Calu3 (cell line): Measurements from ENCODE around the gene TBC1D8. TPM values are rescaled to one million over a fixed set of nuclear protein-coding genes. Genes with fewer than 3 reads are reported as not detected.

ENCODE experiments used
- BruUV-seq: library from RNA; stranded (reverse); fragments of 400-500 nt; replicated peaks from 2 replicates; lab custom pipeline; 2021; lab: Mats Ljungman, UMichigan
- CTCF ChIA-PET: fragments of 300-600 bp; sonication (Branson Sonifier 250); formaldehyde crosslinking; loops from one replicate; lab custom pipeline; 2022; ENCODE audit warnings: antibody characterized with exemption; lab: Charles Lee
- DNase-seq: peaks from one replicate; pipeline ENCODE4 v3.0.0; 2022
- H3K27ac Mint-ChIP-seq: one replicate; pipeline ENCODE4 v1.8.0; 2022; ENCODE audit warnings: mixed read lengths; ENCODE audit not compliant: unreplicated experiment
- H3K27me3 Mint-ChIP-seq: one replicate; pipeline ENCODE4 v1.8.0; 2022; ENCODE audit warnings: mixed read lengths; ENCODE audit not compliant: unreplicated experiment
- H3K36me3 Mint-ChIP-seq: one replicate; pipeline ENCODE4 v1.8.0; 2022; ENCODE audit warnings: mild to moderate bottlenecking, moderate library complexity, mixed read lengths; ENCODE audit not compliant: insufficient read depth, unreplicated experiment
- H3K4me1 Mint-ChIP-seq: one replicate; pipeline ENCODE4 v1.8.0; 2022; ENCODE audit warnings: mild to moderate bottlenecking, low read depth, mixed read lengths; ENCODE audit not compliant: unreplicated experiment
- H3K4me3 Mint-ChIP-seq: one replicate; pipeline ENCODE4 v1.8.0; 2022; ENCODE audit warnings: mild to moderate bottlenecking, low read depth, moderate library complexity, mixed read lengths; ENCODE audit not compliant: unreplicated experiment
- H3K9me3 Mint-ChIP-seq: one replicate; pipeline ENCODE4 v1.8.0; 2022; ENCODE audit warnings: low read depth, mixed read lengths; ENCODE audit not compliant: unreplicated experiment
- CTCF ChIP-seq: fragments of 200-600 bp; IDR thresholded peaks from one replicate; pipeline ENCODE4 v1.8.0; 2022; ENCODE audit warnings: antibody characterized with exemption; ENCODE audit not compliant: unreplicated experiment
- intact Hi-C: fragments of 100-400 bp; cut with micrococcal nuclease; formaldehyde crosslinking; loops from one replicate; pipeline ENCODE4 v1.10.0; 2022; ENCODE audit not compliant: unreplicated experiment
- total RNA-seq: library from RNA; stranded (reverse); gene quantifications from 2 replicates; pipeline ENCODE4 v1.2.3, GENCODE V29; 2022

Gene TBC1D8
- total RNA-seq, 1 experiment from 2014 or later: 25.3 TPM

GRCh38 chr2:100997509-100998234 lies 153.5 kb downstream of the TBC1D8 start:
- no peak for DNase-seq
- no TSS peak for BruUV-seq
- Mint-ChIP-seq H3K27ac (no peak overlapping the region), H3K36me3 (peaks cover 52% of the 10 kb centered on the region), H3K9me3 (no peaks in the 10 kb centered on the region), H3K4me1 (peaks cover 8% of the 10 kb centered on the region), H3K27me3 (no peaks in the 10 kb centered on the region), H3K4me3 (no peak overlapping the region)
- intact Hi-C loops: no loop called here
- CTCF ChIA-PET: no interaction called here
- TF ChIP-seq CTCF: no peak

- H3K4me1 Mint-ChIP-seq: no peaks in the 10 kb centered on the region
- no peaks in the 10 kb centered on the region for H3K27me3 Mint-ChIP-seq
- no TSS peak for BruUV-seq
- no peak overlapping the region for H3K27ac Mint-ChIP-seq
- no peak for DNase-seq
- peaks cover 52% of the 10 kb centered on the region for H3K36me3 Mint-ChIP-seq
- no peaks in the 10 kb centered on the region for H3K9me3 Mint-ChIP-seq
- intact Hi-C loops: no loop called here
- CTCF ChIA-PET: no interaction called here
- H3K4me3 Mint-ChIP-seq: no peak overlapping the region
- no peak for TF ChIP-seq CTCF
Measured at GRCh38 chr2:100995309-100996075, 155.7 kb downstream of the TBC1D8 start.

DNA sequence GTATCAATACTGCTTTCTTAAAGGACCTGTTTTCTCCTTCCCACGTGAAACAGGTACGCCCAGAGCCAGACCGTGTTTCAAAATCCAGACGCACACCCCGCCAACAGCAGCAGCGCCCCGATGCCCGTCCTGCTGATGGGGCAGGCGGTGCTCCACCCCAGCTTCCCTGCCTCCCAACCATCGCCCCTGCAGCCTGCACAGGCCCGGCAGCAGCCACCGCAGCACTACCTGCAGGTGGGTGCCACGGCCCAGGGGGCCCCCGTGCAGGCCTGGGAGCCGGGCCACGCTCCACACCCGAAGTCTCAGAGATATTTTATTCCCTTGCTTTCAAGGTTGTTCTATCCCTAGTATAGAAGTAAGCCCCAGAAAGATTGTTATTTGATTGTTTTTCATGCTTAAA lies 157.9 kb downstream of the TBC1D8 start:
- H3K27ac Mint-ChIP-seq: no peak overlapping the region
- H3K9me3 Mint-ChIP-seq: no peaks in the 10 kb centered on the region
- H3K27me3 Mint-ChIP-seq: no peaks in the 10 kb centered on the region
- H3K4me3 Mint-ChIP-seq: no peak overlapping the region
- intact Hi-C loops: no loop called here
- BruUV-seq: no TSS peak
- no peaks in the 10 kb centered on the region for H3K4me1 Mint-ChIP-seq
- peaks cover 70% of the 10 kb centered on the region for H3K36me3 Mint-ChIP-seq
- CTCF ChIA-PET: interaction anchor here (0.5 to 0.7 kb wide), 2 partner anchors 14 to 89 kb away, joined by 3 to 4 read pairs; no protein-coding TSS in a partner anchor
- no peak for DNase-seq
- TF ChIP-seq CTCF: no peak

DNA sequence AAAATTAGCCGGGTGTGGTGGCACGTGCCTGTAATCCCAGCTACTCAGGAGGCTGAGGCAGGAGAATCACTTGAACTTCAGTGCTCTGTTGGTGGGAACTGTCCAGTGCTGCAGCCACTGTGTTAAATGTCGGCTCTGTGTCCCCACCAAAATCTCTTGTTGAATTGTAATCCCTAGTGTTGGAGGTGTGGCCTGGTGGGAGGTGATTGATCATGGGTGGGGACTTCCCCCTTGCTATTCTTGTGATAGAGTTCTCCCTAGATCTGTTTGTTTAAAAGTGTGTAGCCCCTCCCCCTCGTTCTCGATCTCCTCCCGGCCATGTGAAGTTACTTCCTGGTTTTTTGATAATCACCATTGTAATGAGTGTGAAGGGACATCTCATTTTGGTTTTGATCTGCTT lies 158.9 kb downstream of the TBC1D8 start:
- Mint-ChIP-seq H3K27me3 (no peaks in the 10 kb centered on the region), H3K4me1 (no peaks in the 10 kb centered on the region), H3K9me3 (no peaks in the 10 kb centered on the region), H3K36me3 (peaks cover 71% of the 10 kb centered on the region), H3K27ac (no peak overlapping the region), H3K4me3 (no peak overlapping the region)
- DNase-seq: no peak
- no TSS peak for BruUV-seq
- TF ChIP-seq CTCF: no peak
- CTCF ChIA-PET: no interaction called here
- intact Hi-C loops: no loop called here
